ENCODE results near the gene LRRC23. TPM values are rescaled to one million over a fixed set of nuclear protein-coding genes. Genes with fewer than 3 reads are reported as not detected.
A peak's percentile ranks its signal among the peaks of the same experiment; 100 is the strongest.

Gene LRRC23
- total RNA-seq, 4 donors from 2014 or later, result 11.6 to 17.2 (median 17.1) TPM

GRCh38 chr12:6928022-6928702, 23.5 kb downstream of the LRRC23 start:
- TF ChIP-seq EP300 (IDR thresholded peaks at IDR 0.05), result no peak
- TF ChIP-seq POLR2A (IDR thresholded peaks at IDR 0.05), result no peak
- TF ChIP-seq CTCF (IDR thresholded peaks at IDR 0.05), result no peak
- DNase-seq (ENCODE audit: low spot score in 2 of 2), result no peak
- peaks cover 3 to 79% (median 49%) of the 10 kb centered on the region in 4 donors for H3K4me1 ChIP-seq
- WGBS, 2 donors, result 1 to 2% methylated on average over 17 to 21 of the region's 79 CpGs
- peaks cover 0 to 1% (median 0%) of the 10 kb centered on the region in 3 donors for H3K36me3 ChIP-seq
- H3K9me3 ChIP-seq, result no peaks in the 10 kb centered on the region
- H3K27ac ChIP-seq, result peak overlapping the region; percentile 96 to 99 (median 98)
- H3K4me3 ChIP-seq, result peak overlapping the region; percentile 78 to 96 (median 88)
- H3K27me3 ChIP-seq, result no peaks in the 10 kb centered on the region

- H3K27me3 ChIP-seq, result no peaks in the 10 kb centered on the region
- peaks cover 0 to 5% (median 0%) of the 10 kb centered on the region in 3 donors for H3K36me3 ChIP-seq
- peak overlapping the region; percentile 78 to 96 (median 88) for H3K4me3 ChIP-seq
- DNase-seq (ENCODE audit: low spot score in 2 of 2), result no peak
- WGBS, 2 donors, result 4 to 5% methylated on average over 19 of the region's 19 CpGs
- H3K27ac ChIP-seq, result peak overlapping the region; percentile 96 to 99 (median 98)
- peak in 1 of 2 donors; percentile 14 for TF ChIP-seq EP300 (IDR thresholded peaks at IDR 0.05)
- no peak for TF ChIP-seq CTCF (IDR thresholded peaks at IDR 0.05)
- peaks cover 3 to 84% (median 54%) of the 10 kb centered on the region in 4 donors for H3K4me1 ChIP-seq
- H3K9me3 ChIP-seq, result no peaks in the 10 kb centered on the region
Measured at GRCh38 chr12:6928703-6929407, 24.2 kb downstream of the LRRC23 start.

GRCh38 chr12:6929466-6930452, 25.1 kb downstream of the LRRC23 start:
- peak overlapping the region; percentile 78 to 96 (median 88) for H3K4me3 ChIP-seq
- TF ChIP-seq POLR2A (IDR thresholded peaks at IDR 0.05), result no peak
- no peak for TF ChIP-seq CTCF (IDR thresholded peaks at IDR 0.05)
- TF ChIP-seq EP300 (IDR thresholded peaks at IDR 0.05), result no peak
- peaks cover 1 to 84% (median 50%) of the 10 kb centered on the region in 4 donors for H3K4me1 ChIP-seq
- peaks cover 0 to 14% (median 0%) of the 10 kb centered on the region in 3 donors for H3K36me3 ChIP-seq
- no peaks in the 10 kb centered on the region for H3K27me3 ChIP-seq
- H3K9me3 ChIP-seq, result no peaks in the 10 kb centered on the region
- no peak for DNase-seq (ENCODE audit: low spot score in 2 of 2)
- 41 to 44% methylated on average over 7 of the region's 7 CpGs for WGBS, 2 donors
- H3K27ac ChIP-seq, result peak overlapping the region; percentile 96 to 99 (median 98)

GRCh38 chr12:6932766-6933165, 28.1 kb downstream of the LRRC23 start:
- Histone ChIP-seq H3K4me3 (no peak overlapping the region), H3K27ac (peak overlapping the region in 2 of 4 donors; percentile 5 to 65), H3K4me1 (peaks cover 0 to 83% (median 37%) of the 10 kb centered on the region in 4 donors), H3K9me3 (no peaks in the 10 kb centered on the region), H3K27me3 (no peaks in the 10 kb centered on the region), H3K36me3 (peaks cover 0 to 34% (median 5%) of the 10 kb centered on the region in 3 donors)
- DNase-seq (ENCODE audit: low spot score in 2 of 2), result no peak
- no peak for TF ChIP-seq EP300 (IDR thresholded peaks at IDR 0.05)
- TF ChIP-seq POLR2A (IDR thresholded peaks at IDR 0.05), result no peak
- no peak for TF ChIP-seq CTCF (IDR thresholded peaks at IDR 0.05)
- WGBS, 2 donors, result 39 to 44% methylated on average over 1 of the region's 1 CpG

Measured in tibial nerve (tissue), 4 donors.